Measurements from ENCODE around the gene UTP11.

The UTP11 gene

GRCh38 chr1:38003261-38004250 is 9.0 kb upstream of the UTP11 start:
- H3K27ac ChIP-seq (ENCODE audit: low read depth, low read length) = peak overlapping the region; percentile 45
- H3K4me3 ChIP-seq (ENCODE audit: low read depth in 1 of 5, low read length in 5 of 5) = peak overlapping the region in 4 of 5 donors; percentile 36 to 81 (median 71)
- peak overlapping the region in 3 of 5 donors; percentile 59 to 87 (median 63) for H3K9ac ChIP-seq (ENCODE audit: low read length in 5 of 5)
- peaks cover 14 to 59% (median 46%) of the 10 kb centered on the region in 5 donors for H3K4me1 ChIP-seq (ENCODE audit: control insufficient read depth in 5 of 5, insufficient read depth in 5 of 5, low read length in 5 of 5)
- peaks cover 0 to 4% (median 0%) of the 10 kb centered on the region in 5 donors for H3K36me3 ChIP-seq (ENCODE audit: control insufficient read depth in 5 of 5, insufficient read depth in 5 of 5, low read length in 5 of 5)
- H3K27me3 ChIP-seq (ENCODE audit: control insufficient read depth in 5 of 5, insufficient read depth in 4 of 5, low read length in 5 of 5) = peaks cover 0 to 27% (median 20%) of the 10 kb centered on the region in 5 donors
- no peaks in the 10 kb centered on the region for H3K9me3 ChIP-seq (ENCODE audit: control insufficient read depth in 5 of 5, low read length in 5 of 5)

- Histone ChIP-seq H3K4me1 (ENCODE audit: control insufficient read depth in 5 of 5, insufficient read depth in 5 of 5, low read length in 5 of 5) (peaks cover 14 to 52% (median 36%) of the 10 kb centered on the region in 5 donors), H3K9ac (ENCODE audit: low read length in 5 of 5) (peak overlapping the region in 4 of 5 donors; percentile 59 to 87 (median 74)), H3K27ac (ENCODE audit: low read depth, low read length) (peak overlapping the region; percentile 45), H3K27me3 (ENCODE audit: control insufficient read depth in 5 of 5, insufficient read depth in 4 of 5, low read length in 5 of 5) (peaks cover 0 to 27% (median 15%) of the 10 kb centered on the region in 5 donors), H3K36me3 (ENCODE audit: control insufficient read depth in 5 of 5, insufficient read depth in 5 of 5, low read length in 5 of 5) (no peaks in the 10 kb centered on the region), H3K9me3 (ENCODE audit: control insufficient read depth in 5 of 5, low read length in 5 of 5) (no peaks in the 10 kb centered on the region), H3K4me3 (ENCODE audit: low read depth in 1 of 5, low read length in 5 of 5) (peak overlapping the region; percentile 69 to 86 (median 73))
Observed at GRCh38 chr1:38004284-38005108, 8.0 kb upstream of the UTP11 start.

- peaks cover 0 to 20% (median 15%) of the 10 kb centered on the region in 5 donors for H3K27me3 ChIP-seq (ENCODE audit: control insufficient read depth in 5 of 5, insufficient read depth in 4 of 5, low read length in 5 of 5)
- peak within 1 kb of the TSS; percentile 45 for H3K27ac ChIP-seq (ENCODE audit: low read depth, low read length)
- peak within 1 kb of the TSS; percentile 69 to 86 (median 73) for H3K4me3 ChIP-seq (ENCODE audit: low read depth in 1 of 5, low read length in 5 of 5)
- H3K9me3 ChIP-seq (ENCODE audit: control insufficient read depth in 5 of 5, low read length in 5 of 5) = no peaks in the 10 kb centered on the region
- H3K9ac ChIP-seq (ENCODE audit: low read length in 5 of 5) = peak within 1 kb of the TSS in 4 of 5 donors; percentile 59 to 87 (median 74)
- H3K36me3 ChIP-seq (ENCODE audit: control insufficient read depth in 5 of 5, insufficient read depth in 5 of 5, low read length in 5 of 5) = no peaks in the 10 kb centered on the region
- H3K4me1 ChIP-seq (ENCODE audit: control insufficient read depth in 5 of 5, insufficient read depth in 5 of 5, low read length in 5 of 5) = peaks cover 8 to 43% (median 28%) of the 10 kb centered on the region in 5 donors
Observed at GRCh38 chr1:38005195-38006007, 7.1 kb upstream of the UTP11 start, which contains the start of gene FHL3. TSS of gene FHL3 (minus strand) at chr1:38005514. CDS start at chr1:37999412, 6,102 bp downstream.

GRCh38 chr1:38006008-38006828 is 6.3 kb upstream of the UTP11 start:
- H3K4me3 ChIP-seq (ENCODE audit: low read depth in 1 of 5, low read length in 5 of 5) = peak overlapping the region in 4 of 5 donors; percentile 43 to 55 (median 48)

GRCh38 chr1:38009088-38009840 is 3.3 kb upstream of the UTP11 start:
- Histone ChIP-seq H3K9ac (ENCODE audit: low read length in 5 of 5) (no peak overlapping the region), H3K9me3 (ENCODE audit: control insufficient read depth in 5 of 5, low read length in 5 of 5) (no peaks in the 10 kb centered on the region), H3K36me3 (ENCODE audit: control insufficient read depth in 5 of 5, insufficient read depth in 5 of 5, low read length in 5 of 5) (no peaks in the 10 kb centered on the region), H3K27ac (ENCODE audit: low read depth, low read length) (no peak overlapping the region), H3K4me3 (ENCODE audit: low read depth in 1 of 5, low read length in 5 of 5) (no peak overlapping the region), H3K27me3 (ENCODE audit: control insufficient read depth in 5 of 5, insufficient read depth in 4 of 5, low read length in 5 of 5) (peaks cover 0 to 10% (median 5%) of the 10 kb centered on the region in 5 donors), H3K4me1 (ENCODE audit: control insufficient read depth in 5 of 5, insufficient read depth in 5 of 5, low read length in 5 of 5) (peaks cover 3 to 34% (median 23%) of the 10 kb centered on the region in 5 donors)

More at GRCh38 chr1:38006008-38006828, 6.3 kb upstream of the UTP11 start:
- H3K9me3 ChIP-seq (ENCODE audit: control insufficient read depth in 5 of 5, low read length in 5 of 5) = no peaks in the 10 kb centered on the region
- H3K4me1 ChIP-seq (ENCODE audit: control insufficient read depth in 5 of 5, insufficient read depth in 5 of 5, low read length in 5 of 5) = peaks cover 2 to 35% (median 20%) of the 10 kb centered on the region in 5 donors
- peak overlapping the region in 1 of 5 donors; percentile 66 for H3K9ac ChIP-seq (ENCODE audit: low read length in 5 of 5)
- no peaks in the 10 kb centered on the region for H3K36me3 ChIP-seq (ENCODE audit: control insufficient read depth in 5 of 5, insufficient read depth in 5 of 5, low read length in 5 of 5)
- peaks cover 0 to 16% (median 15%) of the 10 kb centered on the region in 5 donors for H3K27me3 ChIP-seq (ENCODE audit: control insufficient read depth in 5 of 5, insufficient read depth in 4 of 5, low read length in 5 of 5)
- H3K27ac ChIP-seq (ENCODE audit: low read depth, low read length) = peak overlapping the region; percentile 16

- Histone ChIP-seq H3K4me1 (ENCODE audit: control insufficient read depth in 5 of 5, insufficient read depth in 5 of 5, low read length in 5 of 5) (peaks cover 3 to 30% (median 22%) of the 10 kb centered on the region in 5 donors), H3K27ac (ENCODE audit: low read depth, low read length) (no peak overlapping the region), H3K27me3 (ENCODE audit: control insufficient read depth in 5 of 5, insufficient read depth in 4 of 5, low read length in 5 of 5) (peaks cover 0 to 5% (median under 1%) of the 10 kb centered on the region in 5 donors), H3K4me3 (ENCODE audit: low read depth in 1 of 5, low read length in 5 of 5) (no peak overlapping the region), H3K9me3 (ENCODE audit: control insufficient read depth in 5 of 5, low read length in 5 of 5) (no peaks in the 10 kb centered on the region), H3K36me3 (ENCODE audit: control insufficient read depth in 5 of 5, insufficient read depth in 5 of 5, low read length in 5 of 5) (no peaks in the 10 kb centered on the region), H3K9ac (ENCODE audit: low read length in 5 of 5) (no peak overlapping the region)
Observed at GRCh38 chr1:38009841-38010180, 2.7 kb upstream of the UTP11 start.

GRCh38 chr1:38013227-38013622 is 691 bp downstream of the UTP11 start:
- Histone ChIP-seq H3K4me3 (ENCODE audit: low read depth in 1 of 5, low read length in 5 of 5) (peak overlapping the region; percentile 81 to 98 (median 97)), H3K36me3 (ENCODE audit: control insufficient read depth in 5 of 5, insufficient read depth in 5 of 5, low read length in 5 of 5) (peaks cover 10 to 22% (median 13%) of the 10 kb centered on the region in 5 donors), H3K9me3 (ENCODE audit: control insufficient read depth in 5 of 5, low read length in 5 of 5) (no peaks in the 10 kb centered on the region), H3K27me3 (ENCODE audit: control insufficient read depth in 5 of 5, insufficient read depth in 4 of 5, low read length in 5 of 5) (no peaks in the 10 kb centered on the region), H3K9ac (ENCODE audit: low read length in 5 of 5) (peak overlapping the region; percentile 96 to 100 (median 99)), H3K4me1 (ENCODE audit: control insufficient read depth in 5 of 5, insufficient read depth in 5 of 5, low read length in 5 of 5) (peaks cover 3 to 44% (median 36%) of the 10 kb centered on the region in 5 donors), H3K27ac (ENCODE audit: low read depth, low read length) (peak overlapping the region; percentile 98)

- no peaks in the 10 kb centered on the region for H3K27me3 ChIP-seq (ENCODE audit: control insufficient read depth in 5 of 5, insufficient read depth in 4 of 5, low read length in 5 of 5)
- H3K9ac ChIP-seq (ENCODE audit: low read length in 5 of 5) = peak overlapping the region in 1 of 5 donors; percentile 3
- peaks cover 15 to 32% (median 22%) of the 10 kb centered on the region in 5 donors for H3K36me3 ChIP-seq (ENCODE audit: control insufficient read depth in 5 of 5, insufficient read depth in 5 of 5, low read length in 5 of 5)
- H3K27ac ChIP-seq (ENCODE audit: low read depth, low read length) = no peak overlapping the region
- H3K4me1 ChIP-seq (ENCODE audit: control insufficient read depth in 5 of 5, insufficient read depth in 5 of 5, low read length in 5 of 5) = peaks cover 3 to 43% (median 36%) of the 10 kb centered on the region in 5 donors
- H3K9me3 ChIP-seq (ENCODE audit: control insufficient read depth in 5 of 5, low read length in 5 of 5) = no peaks in the 10 kb centered on the region
- H3K4me3 ChIP-seq (ENCODE audit: low read depth in 1 of 5, low read length in 5 of 5) = peak overlapping the region in 1 of 5 donors; percentile 97
Observed at GRCh38 chr1:38014171-38014570, 1.6 kb downstream of the UTP11 start.

Measured in subcutaneous abdominal adipose tissue (tissue), 5 donors.